ENCODE results near the gene C10orf62.

C10orf62 gene

GRCh38 chr10:97633921-97634320 lies 44.4 kb downstream of the C10orf62 start (continued):
- TF ChIP-seq ZNF692 (tag by site-specific recombination; IDR thresholded peaks at IDR 0.05) (no peak), ZBTB6 (tag by site-specific recombination; IDR thresholded peaks at IDR 0.05) (peak; percentile 74; the same call in 1 of the 2 replicates), CTCF (tag by site-specific recombination; IDR thresholded peaks at IDR 0.05) (0 out of 2 replicates have a peak, but pooled peaks have one; percentile 14), ZFP41 (tag by site-specific recombination; IDR thresholded peaks at IDR 0.05; ENCODE audit: borderline replicate concordance) (no peak), PBX3 (CRISPR knock-in tag; IDR thresholded peaks at IDR 0.05) (no peak), SCRT2 (tag by site-specific recombination; IDR thresholded peaks at IDR 0.05) (no peak), ZNF184 (tag by site-specific recombination; IDR thresholded peaks at IDR 0.05) (no peak), ZSCAN16 (tag by site-specific recombination; IDR thresholded peaks at IDR 0.05) (no peak), ZNF391 (tag by site-specific recombination; IDR thresholded peaks at IDR 0.05; ENCODE audit: borderline replicate concordance, low read depth) (no peak), ZNF274 (IDR thresholded peaks at IDR 0.05; ENCODE audit: low read length) (no peak), ZNF274 (tag by site-specific recombination; IDR thresholded peaks at IDR 0.05; ENCODE audit: borderline replicate concordance) (no peak), HOXA7 (CRISPR knock-in tag; IDR thresholded peaks at IDR 0.05; ENCODE audit: borderline replicate concordance) (no peak), BCL6B (tag by site-specific recombination; IDR thresholded peaks at IDR 0.05) (no peak), ZNF639 (tag by site-specific recombination; IDR thresholded peaks at IDR 0.05) (no peak), ZNF747 (tag by site-specific recombination; IDR thresholded peaks at IDR 0.05) (no peak)

- Histone ChIP-seq H3K4me3 (ENCODE audit: low read depth, low read length) (no peak overlapping the region), H3K9me3 (ENCODE audit: control insufficient read depth, insufficient read depth, low read depth, low read length) (no peaks in the 10 kb centered on the region), H3K27ac (ENCODE audit: extremely low read depth, low read depth, low read length) (no peak overlapping the region), H3K4me1 (ENCODE audit: control insufficient read depth, insufficient read depth, low read length) (no peaks in the 10 kb centered on the region), H3K36me3 (ENCODE audit: control insufficient read depth in 2 of 2, insufficient read depth in 1 of 2, low read length in 2 of 2) (no peaks in the 10 kb centered on the region)
- POLR2A ChIA-PET: no interaction called here
- CTCF ChIA-PET: no interaction called here
- TF ChIP-seq YY2 (tag by site-specific recombination; IDR thresholded peaks at IDR 0.05): no peak
- no peak for TF ChIP-seq ZNF501 (tag by site-specific recombination; IDR thresholded peaks at IDR 0.05)
- TF ChIP-seq ZNF560 (tag by site-specific recombination; IDR thresholded peaks at IDR 0.05; ENCODE audit: borderline replicate concordance): peak; percentile 82
- TF ChIP-seq ZNF514 (tag by site-specific recombination; IDR thresholded peaks at IDR 0.05): no peak
- TF ChIP-seq ZNF366 (tag by site-specific recombination; conservative IDR thresholded peaks at IDR 0.05): no peak
- TF ChIP-seq ZNF580 (tag by site-specific recombination; IDR thresholded peaks at IDR 0.05): peak; percentile 57; the same call in 1 of the 2 replicates
- TF ChIP-seq KLF1 (tag by site-specific recombination; IDR thresholded peaks at IDR 0.05): no peak
- no peak for TF ChIP-seq ZNF843 (tag by site-specific recombination; IDR thresholded peaks at IDR 0.05)
- TF ChIP-seq ZNF768 (tag by site-specific recombination; IDR thresholded peaks at IDR 0.05): no peak
- TF ChIP-seq ZNF133 (tag by site-specific recombination; IDR thresholded peaks at IDR 0.05): no peak
- peak; percentile 71 for TF ChIP-seq REST (tag by site-specific recombination; IDR thresholded peaks at IDR 0.05)
Observed at GRCh38 chr10:97635577-97635976, 46.1 kb downstream of the C10orf62 start.

Measured in HEK293 (cell line).